Astrocyte of the hippocampus (primary cell): ENCODE measurements around the gene MYOZ3.

Experiments used
- DNase-seq: peaks from one replicate; pipeline ENCODE4 v3.0.0; 2011; ENCODE audit warnings: low read depth, low spot score

Gene MYOZ3

GRCh38 chr5:150700594-150701377 is 39.7 kb downstream of the MYOZ3 start, which contains the start of gene RBM22:
Gene RBM22, minus strand, starts transcription at chr5:150701062. Its CDS starts 77 bp downstream, at chr5:150700985.
- DNase-seq: peak; percentile 96

- DNase-seq: no peak
These were observed 42.7 kb downstream of the MYOZ3 start for GRCh38 chr5:150703762-150704161.

GRCh38 chr5:150706776-150707390 is 45.8 kb downstream of the MYOZ3 start:
- DNase-seq: no peak

GRCh38 chr5:150710165-150710564 is 49.1 kb downstream of the MYOZ3 start:
- DNase-seq: peak; percentile 16

GRCh38 chr5:150723845-150724244 is 62.8 kb downstream of the MYOZ3 start:
- no peak for DNase-seq
